Epidermal melanocyte (primary cell): Measurements from ENCODE around the gene ADCY7.

Experiments used
- DNase-seq: peaks from one replicate; pipeline ENCODE4 v3.0.0; 2011; ENCODE audit warnings: low spot score; ENCODE audit not compliant: insufficient read length

ADCY7 gene

DNA sequence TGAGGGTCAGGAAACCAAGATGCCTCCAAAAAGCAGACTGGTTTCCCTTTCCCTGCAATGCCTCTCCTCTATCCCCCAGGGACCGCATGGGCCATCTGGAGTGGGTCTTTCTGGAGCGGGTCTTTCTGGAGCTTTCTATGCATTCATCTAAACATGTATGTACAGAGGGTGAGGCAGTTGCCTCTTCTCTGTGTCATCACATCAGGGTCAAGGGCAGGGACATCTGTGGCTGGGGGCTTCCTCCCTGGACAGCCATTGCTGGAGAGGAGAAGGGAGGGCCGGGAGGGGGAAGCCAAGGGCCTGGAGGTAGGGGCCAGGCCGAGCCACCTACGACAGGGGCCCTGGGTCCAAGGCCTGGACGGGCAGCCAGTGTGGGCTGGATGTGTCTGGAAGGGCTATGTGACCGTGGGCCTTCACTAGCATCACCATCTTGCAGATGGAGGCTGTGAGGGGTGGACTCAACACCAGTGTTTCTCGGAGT is 840 bp downstream of the ADCY7 start:
- no peak for DNase-seq

DNA sequence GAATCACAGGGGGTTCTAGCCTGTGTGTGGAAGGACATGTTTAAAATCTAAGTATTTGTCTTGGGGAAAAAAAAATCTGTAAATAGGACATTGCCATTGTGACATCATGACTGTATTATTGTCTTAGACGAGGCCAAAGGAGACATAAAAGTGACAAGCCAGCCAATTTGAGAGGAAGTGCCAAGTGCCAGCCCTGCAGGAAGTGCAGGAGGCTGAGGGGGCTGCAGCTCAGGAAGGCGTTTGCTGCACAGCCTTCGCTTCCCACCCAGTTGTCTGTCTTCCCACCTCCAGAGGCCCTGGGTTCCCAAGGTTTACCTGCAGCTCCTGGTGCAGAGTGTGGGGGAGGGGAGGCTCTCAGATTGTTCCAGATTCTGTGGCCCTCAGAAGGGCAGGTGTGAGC is 1.3 kb downstream of the ADCY7 start:
- no peak for DNase-seq

- no peak for DNase-seq
Observed at GRCh38 chr16:50268352-50268751, 2.0 kb downstream of the ADCY7 start.

- DNase-seq, result no peak
Observed at GRCh38 chr16:50269061-50269705, 2.8 kb downstream of the ADCY7 start.

DNA sequence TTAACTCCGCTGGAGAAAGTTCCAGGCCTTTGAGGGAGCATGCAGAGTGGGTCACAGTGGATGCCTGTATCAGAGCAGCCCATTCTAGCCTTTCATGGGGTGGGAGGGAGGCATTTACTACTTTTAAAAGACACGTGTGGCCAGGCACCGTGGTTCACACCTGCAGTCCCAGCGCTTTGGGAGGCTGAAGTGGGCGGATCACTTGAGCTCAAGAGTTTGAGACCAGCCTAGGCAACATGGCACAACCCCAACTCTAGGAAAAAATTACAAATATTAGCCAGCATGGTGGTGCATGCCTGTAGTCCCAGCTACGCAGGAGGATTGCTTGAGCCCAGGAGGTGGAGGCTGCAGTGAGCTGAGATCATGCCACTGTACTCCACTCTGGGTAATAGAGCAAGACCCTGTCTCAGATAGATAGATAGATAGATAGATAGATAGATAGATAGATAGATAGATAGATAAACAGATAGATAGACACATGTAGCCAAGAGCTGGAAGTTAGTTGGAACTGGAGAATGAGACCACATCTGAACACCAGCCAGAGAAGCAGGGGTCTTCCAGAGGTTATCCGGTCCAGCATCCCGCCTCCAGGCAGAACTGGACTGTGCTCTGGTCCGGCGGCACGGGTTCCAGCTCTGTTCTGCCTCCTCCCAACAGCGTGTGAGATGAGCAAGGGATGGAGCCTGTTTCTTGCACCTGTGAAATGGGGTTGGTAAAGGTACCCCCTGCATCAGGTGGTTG is 3.6 kb downstream of the ADCY7 start:
- no peak for DNase-seq

DNA sequence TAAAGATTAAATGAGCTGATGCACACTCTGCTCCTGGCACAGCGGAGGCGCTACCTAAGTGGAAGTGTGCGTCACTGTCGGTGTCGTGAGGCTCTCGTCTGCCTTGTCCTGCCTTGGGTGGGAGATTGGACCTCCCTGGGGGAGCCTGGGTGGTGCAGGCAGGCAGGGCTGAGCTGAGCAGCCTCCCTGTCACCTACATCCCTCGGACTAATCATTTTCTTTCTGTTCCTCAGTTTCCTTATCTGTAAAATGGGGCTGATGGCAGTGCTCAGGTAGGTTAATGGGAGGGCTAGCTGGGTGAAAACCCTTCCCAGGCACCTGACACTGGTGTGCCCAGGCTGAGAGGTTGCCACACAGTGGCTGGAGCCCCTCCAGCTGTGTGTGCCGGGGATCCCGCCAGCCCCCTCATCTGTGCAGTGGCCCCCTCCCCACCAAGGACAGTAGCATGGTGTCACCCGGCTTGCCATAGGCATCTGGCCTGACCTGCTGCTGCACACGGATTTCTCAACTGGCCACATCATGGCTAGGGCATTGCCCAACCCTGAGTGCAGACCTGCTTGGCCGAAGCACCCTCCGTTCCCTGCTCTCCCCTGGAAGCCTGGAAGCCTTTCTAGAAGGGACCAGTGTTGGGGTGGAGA is 4.3 kb downstream of the ADCY7 start:
- no peak for DNase-seq

- no peak for DNase-seq
Observed at GRCh38 chr16:50271148-50272041, 5.0 kb downstream of the ADCY7 start.

- no peak for DNase-seq
Observed at GRCh38 chr16:50272111-50272571, 5.8 kb downstream of the ADCY7 start.

- no peak for DNase-seq
Observed at GRCh38 chr16:50272687-50273381, 6.5 kb downstream of the ADCY7 start.

DNA sequence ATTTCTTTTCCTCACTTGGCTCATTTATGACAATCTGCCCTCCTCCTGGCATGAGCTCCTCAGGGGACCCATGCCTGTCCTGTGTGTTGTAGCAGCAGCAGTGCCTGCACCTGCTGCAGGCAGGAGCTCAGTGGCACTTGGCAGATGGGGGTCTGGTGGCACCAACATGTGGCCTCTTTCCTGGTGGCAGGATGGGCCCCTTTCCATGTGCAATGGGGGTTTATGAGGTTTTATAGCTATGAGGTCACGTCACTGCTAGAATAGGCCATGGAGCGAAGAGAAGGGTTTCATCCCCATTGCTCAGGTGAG is 7.0 kb downstream of the ADCY7 start:
- DNase-seq, result no peak

DNA sequence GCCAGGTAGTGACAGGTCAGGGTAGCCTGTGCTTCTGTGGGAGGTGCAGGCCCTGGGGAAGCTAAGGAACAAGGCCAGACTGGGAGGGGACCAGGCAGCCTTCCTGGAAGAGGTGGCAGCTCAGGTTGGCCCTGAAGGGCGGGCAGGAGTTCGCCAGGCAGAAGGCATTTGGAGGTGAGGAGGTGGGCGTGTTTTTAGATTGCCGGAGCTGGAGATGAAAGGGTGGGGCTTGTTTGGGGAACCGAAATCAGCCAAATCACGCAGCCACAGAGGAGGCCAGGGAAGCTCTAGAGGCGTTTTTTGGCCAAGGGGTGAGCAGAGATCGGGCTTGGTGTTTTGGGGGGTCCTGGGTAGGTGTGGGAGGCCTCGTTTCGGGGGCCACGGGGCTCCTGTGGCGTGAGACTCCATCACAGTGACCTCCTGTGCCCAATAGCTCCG is 7.6 kb downstream of the ADCY7 start:
- no peak for DNase-seq

GRCh38 chr16:50274326-50275097 is 8.2 kb downstream of the ADCY7 start:
- DNase-seq, result no peak

DNA sequence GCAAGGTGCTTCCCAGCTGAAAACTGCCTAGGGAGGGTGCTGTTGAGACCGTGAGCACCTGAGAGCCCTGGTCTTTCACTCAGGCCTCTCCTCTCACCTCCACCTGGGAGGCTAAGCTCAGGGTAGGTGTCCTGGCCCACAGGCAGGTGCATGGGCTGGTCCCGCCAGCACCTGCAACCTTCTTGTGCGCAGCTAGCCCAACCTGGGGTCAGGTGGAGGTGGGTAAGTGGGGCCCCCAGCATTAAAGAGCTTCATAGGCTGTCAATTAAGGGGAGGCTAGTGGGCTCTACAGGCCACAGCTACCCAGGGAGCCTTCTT is 8.7 kb downstream of the ADCY7 start:
- no peak for DNase-seq

DNA sequence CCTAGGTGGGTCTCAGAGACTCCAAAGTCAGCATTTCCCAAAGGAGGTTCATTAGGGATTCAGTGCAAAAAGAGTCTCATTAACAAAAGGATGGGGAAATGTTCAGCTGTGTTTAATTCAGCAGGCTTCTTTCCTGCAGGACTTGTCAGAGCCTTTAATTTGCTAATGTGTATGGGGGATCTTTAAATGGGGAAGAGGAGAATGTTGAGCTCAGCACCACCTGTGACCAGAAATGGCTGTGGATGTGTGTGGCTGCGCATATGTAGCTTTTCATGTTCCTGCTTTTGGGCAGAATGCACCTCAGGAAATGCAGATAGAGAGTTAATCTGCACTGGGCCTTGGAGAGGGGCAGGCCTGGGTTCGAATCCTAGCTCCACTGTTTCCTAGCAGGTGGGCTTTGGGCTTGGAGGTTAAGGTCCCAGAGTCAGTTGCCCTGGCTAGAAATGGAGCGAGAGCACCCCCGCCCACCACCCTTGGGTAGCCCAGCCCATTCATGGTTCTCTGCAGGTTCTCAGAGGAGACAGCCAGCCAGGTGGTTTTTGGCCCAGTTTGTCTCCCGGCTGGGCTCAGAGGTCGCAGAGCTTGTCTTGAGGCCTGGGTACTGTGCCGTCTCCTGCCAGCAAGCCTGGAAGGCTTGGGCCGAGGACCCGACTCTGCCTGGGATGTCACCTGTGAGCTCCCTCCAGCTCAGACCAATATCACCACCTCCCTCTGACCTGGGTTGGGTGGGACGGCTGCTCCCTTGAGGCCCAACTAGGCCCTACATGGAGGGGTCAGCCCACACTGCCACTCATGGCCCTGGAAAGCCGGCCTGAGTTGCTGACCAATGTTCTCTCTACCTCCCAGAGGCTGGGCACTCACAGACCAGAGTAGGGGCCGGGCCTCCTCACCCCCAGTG is 9.3 kb downstream of the ADCY7 start:
- DNase-seq, result no peak

DNA sequence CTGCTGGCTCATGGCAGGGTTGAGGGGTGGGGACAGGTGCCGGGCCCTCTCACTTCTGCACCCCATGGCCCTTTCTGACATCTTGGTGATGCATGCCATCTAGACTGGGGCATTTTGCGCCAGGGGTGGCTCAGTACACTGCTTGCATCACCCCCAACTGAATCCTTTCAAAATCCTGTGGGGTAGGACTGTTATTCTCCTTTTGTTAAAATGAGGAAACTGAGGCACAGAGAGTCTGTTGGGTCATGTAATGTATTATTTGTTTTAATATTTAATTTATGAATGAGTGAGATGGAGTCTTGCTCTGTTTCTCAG is 9.9 kb downstream of the ADCY7 start:
- no peak for DNase-seq

DNA sequence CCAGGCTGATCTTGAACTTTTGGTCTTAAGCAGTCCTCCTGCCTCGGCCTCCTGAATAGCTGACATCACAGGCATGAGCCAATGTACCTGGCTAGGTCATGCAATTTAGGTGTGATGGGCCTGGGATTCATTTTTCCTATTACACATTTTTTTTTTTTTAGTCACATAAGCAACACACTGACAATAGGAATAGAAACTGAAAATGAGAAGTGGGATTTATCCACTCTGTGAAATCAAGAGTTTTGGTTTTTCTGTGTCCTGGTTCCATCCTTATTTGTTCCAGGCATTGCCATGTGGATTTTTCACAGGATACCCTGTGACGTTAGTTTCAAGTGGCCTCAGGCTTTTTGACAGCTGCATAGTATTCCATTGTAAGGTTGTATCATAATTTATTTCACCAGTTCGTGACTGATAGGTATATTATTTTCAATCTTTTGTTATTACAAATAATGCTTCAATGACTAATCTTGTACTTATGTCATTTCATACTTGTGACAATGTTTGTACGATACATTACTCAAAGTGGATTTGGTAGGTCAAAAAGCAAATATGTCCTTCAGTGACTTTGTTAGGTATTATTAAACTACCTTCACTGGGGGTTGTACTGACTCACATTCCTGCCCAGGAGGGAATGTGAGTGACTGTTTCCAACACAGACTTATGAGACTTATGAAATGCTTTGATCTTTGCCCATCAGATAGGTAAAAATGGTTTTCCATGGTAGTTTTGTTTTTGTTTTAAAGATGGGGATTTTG is 10.6 kb downstream of the ADCY7 start:
- no peak for DNase-seq

- no peak for DNase-seq
Observed at GRCh38 chr16:50278251-50278650, 11.9 kb downstream of the ADCY7 start.

DNA sequence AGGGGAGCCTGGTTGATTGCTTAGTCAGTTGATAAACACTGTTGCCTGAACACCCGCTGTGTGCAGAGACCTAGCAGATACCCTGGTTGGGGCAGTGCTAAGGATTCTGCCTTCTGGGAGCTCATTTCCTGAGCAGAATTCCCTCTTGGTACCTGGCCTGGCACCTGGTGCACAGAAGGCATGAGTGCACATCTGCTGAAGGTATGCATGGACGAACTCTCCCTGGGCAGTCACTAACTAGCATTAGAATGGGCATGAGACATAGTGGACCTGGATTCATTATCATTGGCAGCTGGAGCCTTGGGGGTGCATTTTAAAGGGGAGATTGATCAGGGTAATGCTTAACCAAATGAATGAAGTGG is 13.1 kb downstream of the ADCY7 start:
- no peak for DNase-seq

- no peak for DNase-seq
Observed at GRCh38 chr16:50280932-50281331, 14.6 kb downstream of the ADCY7 start.
